PFSK-1 (cell line): Measurements from ENCODE around the gene GGTLC1.

Source experiments
- FOXP2 ChIP-seq: optimal IDR thresholded peaks from 2 replicates; pipeline ENCODE3; 2011; ENCODE audit warnings: borderline replicate concordance, control low read depth, inconsistent platforms; ENCODE audit not compliant: insufficient read depth; ENCODE audit errors: extremely low read length, extremely low read depth
- POLR2AphosphoS5 ChIP-seq: IDR thresholded peaks from 2 replicates; pipeline ENCODE4 v1.6.1; 2012; ENCODE audit warnings: low read depth, mild to moderate bottlenecking, control low read depth, low read length, moderate library complexity
- SIN3A ChIP-seq: IDR thresholded peaks from 2 replicates; pipeline ENCODE4 v1.6.1; 2012; ENCODE audit warnings: mild to moderate bottlenecking, low read length, moderate library complexity, borderline replicate concordance; ENCODE audit not compliant: insufficient read depth
- TAF1 ChIP-seq: IDR thresholded peaks from 2 replicates; pipeline ENCODE4 v1.6.1; 2012; ENCODE audit warnings: low read length, control low read depth, borderline replicate concordance; ENCODE audit not compliant: insufficient read depth
- TF ChIP-seq, protein P1 (sequence below), 2 experiments: IDR thresholded peaks; 2 replicates each; pipeline versions ENCODE4 v1.6.1 to v1.8.0; 2011 to 2012; ENCODE audit warnings: low read depth in 2 of 2, low read length in 2 of 2, control low read depth in 1 of 2, inconsistent platforms in 1 of 2, mild to moderate bottlenecking in 1 of 2, moderate library complexity in 1 of 2; ENCODE audit not compliant: insufficient read depth in 1 of 2

Gene GGTLC1

DNA sequence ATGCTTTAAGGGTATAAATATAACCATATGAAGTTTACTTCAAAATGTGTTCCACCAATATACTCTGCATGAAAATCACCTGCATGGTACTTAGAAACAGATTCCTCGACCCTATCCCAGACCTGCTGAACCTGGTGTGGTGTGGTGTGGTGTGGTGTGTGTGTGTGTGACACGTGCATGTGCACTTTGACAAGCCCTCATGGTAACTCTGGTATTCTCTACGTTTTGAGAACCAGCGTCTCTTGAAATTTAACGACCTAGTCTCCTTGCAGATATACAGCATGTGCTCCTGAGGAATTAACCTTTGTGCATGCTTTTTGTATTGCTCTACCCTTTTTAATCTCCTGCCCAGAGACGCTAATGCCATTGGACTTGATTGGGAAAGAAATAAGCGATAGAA, 29.5 kb downstream of the GGTLC1 start:
- no peak for TF ChIP-seq FOXP2
- TF ChIP-seq SIN3A, result no peak
- no peak for TF ChIP-seq POLR2AphosphoS5
- TF ChIP-seq, protein P1, sequence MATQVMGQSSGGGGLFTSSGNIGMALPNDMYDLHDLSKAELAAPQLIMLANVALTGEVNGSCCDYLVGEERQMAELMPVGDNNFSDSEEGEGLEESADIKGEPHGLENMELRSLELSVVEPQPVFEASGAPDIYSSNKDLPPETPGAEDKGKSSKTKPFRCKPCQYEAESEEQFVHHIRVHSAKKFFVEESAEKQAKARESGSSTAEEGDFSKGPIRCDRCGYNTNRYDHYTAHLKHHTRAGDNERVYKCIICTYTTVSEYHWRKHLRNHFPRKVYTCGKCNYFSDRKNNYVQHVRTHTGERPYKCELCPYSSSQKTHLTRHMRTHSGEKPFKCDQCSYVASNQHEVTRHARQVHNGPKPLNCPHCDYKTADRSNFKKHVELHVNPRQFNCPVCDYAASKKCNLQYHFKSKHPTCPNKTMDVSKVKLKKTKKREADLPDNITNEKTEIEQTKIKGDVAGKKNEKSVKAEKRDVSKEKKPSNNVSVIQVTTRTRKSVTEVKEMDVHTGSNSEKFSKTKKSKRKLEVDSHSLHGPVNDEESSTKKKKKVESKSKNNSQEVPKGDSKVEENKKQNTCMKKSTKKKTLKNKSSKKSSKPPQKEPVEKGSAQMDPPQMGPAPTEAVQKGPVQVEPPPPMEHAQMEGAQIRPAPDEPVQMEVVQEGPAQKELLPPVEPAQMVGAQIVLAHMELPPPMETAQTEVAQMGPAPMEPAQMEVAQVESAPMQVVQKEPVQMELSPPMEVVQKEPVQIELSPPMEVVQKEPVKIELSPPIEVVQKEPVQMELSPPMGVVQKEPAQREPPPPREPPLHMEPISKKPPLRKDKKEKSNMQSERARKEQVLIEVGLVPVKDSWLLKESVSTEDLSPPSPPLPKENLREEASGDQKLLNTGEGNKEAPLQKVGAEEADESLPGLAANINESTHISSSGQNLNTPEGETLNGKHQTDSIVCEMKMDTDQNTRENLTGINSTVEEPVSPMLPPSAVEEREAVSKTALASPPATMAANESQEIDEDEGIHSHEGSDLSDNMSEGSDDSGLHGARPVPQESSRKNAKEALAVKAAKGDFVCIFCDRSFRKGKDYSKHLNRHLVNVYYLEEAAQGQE (IDR thresholded peaks at IDR 0.05; ENCODE audit: insufficient read depth in 1 of 2, low read depth in 2 of 2, low read length in 2 of 2), result no peak
- no peak for TF ChIP-seq TAF1

DNA sequence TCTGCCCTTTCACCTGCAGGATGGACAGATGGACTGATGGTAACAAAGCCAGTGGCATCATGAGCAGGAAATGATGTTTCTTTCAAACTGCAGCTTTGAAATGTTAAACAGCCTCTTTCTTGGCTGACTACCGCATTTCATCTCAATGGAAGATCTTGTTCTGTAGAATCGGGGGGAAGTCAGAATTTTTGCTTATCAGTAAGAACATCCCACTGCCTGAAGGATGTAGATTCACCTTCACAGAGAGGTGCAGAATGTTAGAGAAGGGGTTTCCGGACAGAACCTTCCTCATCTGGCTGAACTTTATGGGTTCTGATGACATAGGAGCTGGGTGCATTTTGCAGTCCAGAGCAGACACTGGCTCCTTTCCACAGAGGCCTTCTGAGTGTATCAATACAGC, 32.7 kb downstream of the GGTLC1 start:
- no peak for TF ChIP-seq FOXP2
- TF ChIP-seq POLR2AphosphoS5, result no peak
- TF ChIP-seq SIN3A, result no peak
- TF ChIP-seq, protein P1 (IDR thresholded peaks at IDR 0.05; ENCODE audit: insufficient read depth in 1 of 2, low read depth in 2 of 2, low read length in 2 of 2), result no peak
- TF ChIP-seq TAF1, result no peak

DNA sequence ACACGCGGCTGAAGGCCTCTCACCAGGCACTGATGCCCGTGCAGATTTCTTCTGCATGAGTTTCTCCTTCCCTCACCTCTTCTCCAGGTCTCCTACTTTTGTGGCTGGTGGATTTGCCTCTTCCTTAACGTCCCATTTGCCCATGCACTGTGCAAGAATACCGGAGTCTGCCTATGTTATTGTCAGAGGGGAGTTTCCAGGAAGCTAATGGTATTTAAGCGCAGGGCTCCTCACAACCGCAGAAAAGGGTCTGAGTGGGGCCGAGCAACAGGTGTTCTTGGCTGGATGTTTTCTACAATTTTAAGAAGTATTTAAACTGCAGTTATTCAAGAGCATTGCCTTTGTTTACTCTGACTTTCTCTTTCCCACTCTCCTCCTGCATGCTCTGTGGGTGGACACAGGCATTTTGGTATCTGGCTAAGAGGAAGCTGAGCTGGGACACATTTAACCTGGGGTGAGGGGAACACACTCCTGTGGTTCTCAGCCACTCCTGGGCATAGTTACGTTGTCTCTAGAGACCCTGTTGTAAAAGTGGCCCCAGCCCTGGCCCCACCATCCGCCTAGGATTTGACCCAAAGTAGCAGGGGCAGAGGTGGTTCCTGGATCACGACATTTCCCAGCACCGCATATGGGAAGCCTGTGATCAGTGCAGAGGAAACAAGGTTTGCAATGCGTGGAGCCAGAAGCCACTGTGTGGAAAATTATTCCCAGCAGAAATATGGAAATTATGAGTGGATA, 34.4 kb downstream of the GGTLC1 start:
- TF ChIP-seq POLR2AphosphoS5, result no peak
- TF ChIP-seq TAF1, result no peak
- TF ChIP-seq FOXP2, result no peak
- TF ChIP-seq, protein P1 (IDR thresholded peaks at IDR 0.05; ENCODE audit: insufficient read depth in 1 of 2, low read depth in 2 of 2, low read length in 2 of 2), result no peak

DNA sequence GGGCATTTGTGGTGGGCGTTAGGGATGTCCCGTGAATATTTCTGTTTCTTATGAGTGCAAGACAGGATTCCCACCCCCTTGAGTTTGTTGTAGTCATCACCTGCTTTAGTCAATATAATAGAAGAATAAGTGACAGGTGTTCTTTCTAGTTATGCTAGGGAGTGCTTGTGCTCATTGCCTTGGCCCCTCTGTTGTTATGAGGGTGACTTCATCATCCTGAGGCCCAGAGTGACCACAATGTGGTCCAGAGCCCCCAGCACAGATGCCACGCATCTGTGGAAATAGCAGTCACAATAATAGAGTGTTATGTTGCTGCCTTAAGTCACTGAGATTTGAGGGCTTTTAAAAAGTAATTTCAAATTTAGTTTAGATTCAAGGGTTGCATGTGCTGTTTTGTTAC, 42.4 kb downstream of the GGTLC1 start:
- TF ChIP-seq FOXP2 (no peak), TAF1 (no peak), POLR2AphosphoS5 (no peak), SIN3A (no peak)
- TF ChIP-seq, protein P1 (IDR thresholded peaks at IDR 0.05; ENCODE audit: insufficient read depth in 1 of 2, low read depth in 2 of 2, low read length in 2 of 2), result no peak
